Measurements from ENCODE around the gene COL18A1.

DNA sequence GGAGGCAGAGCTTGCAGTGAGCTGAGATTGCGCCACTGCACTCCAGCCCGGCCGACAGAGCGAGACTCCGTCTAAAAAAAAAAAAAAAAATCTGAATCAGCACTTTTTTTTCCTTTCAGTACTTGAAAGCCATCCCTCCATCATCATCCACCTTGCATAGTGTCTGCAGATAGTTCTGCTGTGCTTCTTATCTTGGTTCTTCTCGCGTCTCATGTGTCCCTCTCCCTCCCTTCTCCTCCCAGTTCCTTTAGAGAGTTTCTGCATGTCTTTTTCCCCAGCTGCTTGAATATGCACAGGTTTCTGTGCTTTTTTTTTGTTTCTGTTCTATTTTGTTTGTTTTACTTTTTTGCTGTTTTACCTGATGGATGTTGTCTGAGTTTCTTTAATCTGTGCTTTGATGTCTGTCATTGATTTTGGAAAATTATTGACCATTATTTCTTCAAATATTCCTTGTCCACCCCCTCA is 3.9 kb upstream of the COL18A1 start:
- TF ChIP-seq CTCF (IDR thresholded peaks at IDR 0.05; ENCODE audit: low read depth, low read length) (no peak), EZH2phosphoT487 (IDR thresholded peaks at IDR 0.05; ENCODE audit: low read depth) (no peak)

Measured in OCI-LY3 (cell line).